ENCODE results near the gene KIAA0232. TPM values are rescaled to one million over a fixed set of nuclear protein-coding genes. Genes with fewer than 3 reads are reported as not detected.
A peak's percentile ranks its signal among the peaks of the same experiment; 100 is the strongest.
"Not testable (repeated sequence)": the region's sequence is repeated elsewhere in the genome, so short reads cannot be mapped to it uniquely, and the experiment has no call there.

KIAA0232 gene
- total RNA-seq, 1 donor from 2014 or later, result 16.6 TPM

DNA sequence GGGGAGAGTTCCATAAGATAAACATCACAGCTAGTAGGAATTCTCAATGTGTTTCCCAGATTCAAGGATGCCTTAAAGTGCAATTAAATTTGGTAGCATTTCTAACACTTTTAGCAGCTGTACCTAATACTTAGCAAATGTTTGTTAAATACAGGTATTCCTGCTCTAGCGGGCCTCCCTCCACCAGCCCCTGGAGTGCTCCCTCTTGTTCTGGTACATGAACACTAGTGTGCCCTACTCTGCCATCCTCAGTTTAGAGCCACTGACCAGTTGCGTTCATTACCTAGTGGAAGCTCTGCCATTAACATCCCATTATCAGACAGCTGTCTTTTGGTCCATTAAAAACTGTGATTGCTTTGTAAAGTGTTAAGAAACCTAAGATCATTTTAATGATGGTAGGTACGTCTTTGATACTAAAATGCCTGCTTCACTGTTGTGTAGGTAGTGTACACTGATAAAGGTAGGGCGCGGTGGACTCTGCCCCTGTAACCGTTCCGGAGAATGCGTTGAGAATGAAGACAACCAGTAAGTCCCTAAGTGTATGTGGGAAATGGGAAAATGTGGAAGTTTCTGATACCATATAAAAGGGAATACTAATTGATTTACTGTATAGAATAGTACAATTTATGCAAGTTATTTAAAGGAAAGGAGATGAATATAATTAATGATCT, 21.7 kb downstream of the KIAA0232 start:
- ATAC-seq, result peak; percentile 19

DNA sequence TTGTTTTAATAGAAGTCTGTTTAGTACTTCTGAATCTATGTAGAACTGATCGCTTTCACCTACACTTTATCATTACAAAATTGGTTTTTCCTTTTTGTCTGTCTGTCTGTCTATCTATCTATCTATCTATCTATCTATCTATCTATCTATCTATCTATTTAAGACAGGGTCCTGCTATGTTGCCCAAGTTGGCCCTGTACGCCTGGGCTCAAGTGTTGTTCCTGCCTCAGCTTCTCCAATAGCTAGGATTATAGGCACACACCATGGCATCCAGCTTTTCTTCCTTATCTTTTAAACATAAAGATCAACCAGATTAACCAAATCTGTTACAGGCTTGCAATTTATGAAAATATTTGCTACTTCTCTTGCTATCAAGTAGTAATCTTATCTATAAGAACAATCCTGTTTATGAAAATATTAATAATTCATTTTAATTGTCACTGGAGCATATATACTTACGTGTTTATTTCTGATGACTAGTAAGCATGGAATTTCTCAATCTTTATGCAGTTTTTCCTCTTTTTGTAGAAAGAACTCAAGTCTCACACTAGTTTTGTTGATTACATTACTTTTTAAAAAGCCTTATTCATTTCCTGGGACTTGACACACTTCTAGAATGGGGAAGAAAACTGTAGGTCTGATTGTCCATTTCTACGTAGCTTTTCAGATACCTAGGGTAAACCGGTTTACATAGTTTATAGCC, 24.5 kb downstream of the KIAA0232 start:
- DNase-seq (ENCODE audit: low spot score) (no peak), ATAC-seq (no peak)

More for the DNA sequence above, 21.7 kb downstream of the KIAA0232 start:
- no peak for DNase-seq (ENCODE audit: low spot score)

DNA sequence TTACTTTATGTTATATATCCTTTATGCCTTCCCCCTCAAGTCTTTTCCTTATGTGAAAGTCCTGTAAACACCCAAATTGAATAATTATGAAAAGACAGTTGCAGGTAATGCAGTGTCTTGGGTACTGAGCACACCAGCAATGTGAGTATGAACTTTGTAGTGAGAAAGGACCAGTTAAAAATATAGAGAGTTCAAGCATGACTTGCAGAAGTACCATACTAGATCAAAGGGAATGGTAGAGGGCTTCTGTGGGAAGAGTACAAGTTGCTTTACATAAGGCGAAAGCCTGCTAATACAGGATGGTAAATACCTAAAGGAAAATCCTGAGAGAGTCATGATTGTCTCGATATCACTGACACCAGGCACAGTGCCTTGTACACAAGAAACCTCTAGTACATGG, 25.7 kb downstream of the KIAA0232 start:
- no peak for DNase-seq (ENCODE audit: low spot score)
- ATAC-seq, result no peak

DNA sequence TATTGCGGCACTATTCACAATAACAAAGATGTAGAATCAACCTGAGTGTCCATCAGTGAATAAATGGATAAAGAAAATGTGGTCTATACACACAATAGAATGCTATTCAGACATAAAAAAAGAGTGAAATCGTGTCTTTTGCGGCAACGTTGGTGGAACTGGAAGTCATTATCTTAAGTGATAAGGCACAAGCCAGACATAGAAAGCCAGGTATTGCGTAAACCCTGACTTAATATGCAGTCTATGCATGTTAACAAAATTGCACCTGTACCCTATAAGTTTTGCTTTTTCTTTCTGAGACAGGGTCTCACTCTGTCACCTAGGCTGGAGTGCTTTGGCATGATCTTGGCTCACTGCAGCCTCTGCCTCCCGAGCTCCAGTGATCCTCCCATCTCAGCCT, 28.6 kb downstream of the KIAA0232 start:
- ATAC-seq, result peak; percentile 8

DNA sequence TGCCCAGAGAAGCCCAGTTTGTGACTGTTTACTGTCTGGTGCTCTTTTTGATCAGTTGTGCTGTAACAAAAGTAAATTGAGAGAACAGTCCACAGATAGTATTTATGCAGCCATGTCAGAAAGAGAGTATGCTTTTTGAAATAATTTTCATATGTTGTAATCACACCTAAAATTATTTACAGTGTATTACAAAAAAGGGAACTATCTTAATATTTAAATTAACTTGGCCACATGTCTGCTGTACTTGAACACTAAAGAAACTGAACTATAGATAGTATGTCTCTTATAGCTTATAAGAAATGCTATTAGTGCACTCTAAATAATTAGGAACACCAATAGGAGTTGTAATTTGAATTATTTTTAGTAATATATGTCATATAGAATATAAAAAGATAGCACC, 30.2 kb downstream of the KIAA0232 start:
- DNase-seq (ENCODE audit: low spot score) (no peak), ATAC-seq (no peak)

More for the DNA sequence above, 28.6 kb downstream of the KIAA0232 start:
- DNase-seq (ENCODE audit: low spot score), result no peak

DNA sequence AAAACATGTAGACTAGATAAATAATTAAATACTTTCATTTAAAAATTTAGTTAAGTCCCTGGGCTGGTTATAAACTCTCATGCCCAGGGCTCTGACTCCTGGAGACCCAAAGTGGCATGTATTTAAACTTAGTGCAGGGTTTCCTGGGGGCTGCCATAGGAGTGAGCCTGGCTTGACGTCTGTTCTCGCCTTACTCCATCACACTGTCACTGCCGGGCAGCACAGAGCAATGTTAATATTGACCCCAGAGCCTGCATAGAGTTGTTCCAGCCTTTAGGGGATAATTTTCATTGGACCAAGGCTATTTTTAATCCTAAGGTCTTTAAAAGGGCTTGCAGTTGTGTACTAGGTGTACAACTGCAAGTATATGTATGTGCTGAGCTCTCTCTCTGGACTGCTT, 31.2 kb downstream of the KIAA0232 start:
- ATAC-seq, result peak; percentile 37

DNA sequence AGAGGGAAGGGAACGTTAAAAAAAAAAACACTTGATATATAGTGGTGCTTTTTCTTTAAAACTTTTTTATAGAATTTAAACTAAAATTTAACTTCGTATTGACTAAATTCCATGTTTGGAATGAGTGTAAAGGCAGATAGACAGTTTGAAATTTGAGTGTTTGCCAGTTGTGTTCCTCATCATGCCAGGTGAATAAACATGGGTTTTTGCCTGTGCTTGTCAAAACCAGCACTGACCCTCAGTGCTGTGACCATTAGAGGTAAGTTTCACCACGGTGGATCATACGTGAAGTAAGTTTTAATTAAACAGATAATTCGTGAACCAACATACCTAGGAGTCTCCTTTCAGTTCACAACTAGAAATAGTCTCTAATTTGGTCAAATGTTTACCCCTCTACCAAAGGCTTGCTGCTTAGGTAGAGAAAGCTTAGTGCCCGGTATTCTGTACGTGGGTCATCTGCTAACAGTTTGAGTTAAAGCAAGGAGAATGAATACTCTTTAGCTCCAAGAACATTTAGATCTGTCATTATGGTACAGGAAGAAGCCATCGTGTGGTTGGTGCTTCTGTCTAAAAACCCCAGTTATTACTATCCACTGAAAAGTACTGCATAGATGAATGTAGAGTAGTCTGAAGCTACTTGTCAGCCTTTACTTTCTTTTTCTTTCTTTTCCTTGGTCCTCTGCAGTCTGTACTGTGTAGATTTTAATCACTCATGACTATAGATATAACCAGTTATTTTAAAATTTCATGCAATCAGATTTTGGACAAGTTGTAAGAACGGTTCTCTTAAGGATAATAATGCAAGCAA, 32.7 kb downstream of the KIAA0232 start:
- DNase-seq (ENCODE audit: low spot score) (no peak), ATAC-seq (peak; percentile 86)

More for the DNA sequence above, 31.2 kb downstream of the KIAA0232 start:
- DNase-seq (ENCODE audit: low spot score), result no peak

DNA sequence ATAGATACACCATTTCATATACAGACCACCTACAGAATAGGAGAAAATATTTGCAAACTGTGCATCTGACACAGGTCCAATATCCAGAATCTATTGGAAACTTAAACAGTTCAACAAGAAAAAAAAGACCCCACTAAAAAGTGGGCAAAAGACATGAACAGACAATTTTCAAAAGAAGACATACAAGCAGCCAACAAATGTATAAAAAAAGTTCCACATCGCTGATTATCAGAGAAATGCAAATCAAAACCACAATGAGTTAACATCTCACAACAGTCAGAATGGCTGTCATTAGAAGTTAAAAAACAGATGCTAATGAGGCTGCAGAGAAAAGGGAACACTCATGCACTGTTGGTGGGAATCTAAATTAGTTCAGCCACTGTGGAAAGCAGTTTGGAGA, 36.8 kb downstream of the KIAA0232 start:
- no peak for DNase-seq (ENCODE audit: low spot score)
- no peak for ATAC-seq

DNA sequence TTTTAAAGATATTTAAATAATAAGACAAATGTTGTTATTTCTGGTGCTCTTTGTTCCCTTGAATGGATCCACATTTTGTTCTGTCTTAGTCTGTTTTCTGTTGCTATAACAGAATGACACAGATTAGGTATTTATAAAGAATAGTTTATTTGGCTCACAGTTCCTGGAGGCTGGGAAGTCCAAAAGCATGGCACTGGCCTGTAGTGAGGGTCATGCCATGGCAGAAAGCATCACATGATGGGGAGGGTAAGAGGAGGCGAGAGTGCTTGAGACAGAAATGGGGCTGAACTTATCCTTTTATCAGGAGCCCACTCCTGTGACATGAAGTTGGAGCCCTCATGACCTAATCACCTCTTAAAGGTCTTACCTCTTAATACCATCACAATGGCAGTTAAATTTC, 38.2 kb downstream of the KIAA0232 start:
- ATAC-seq, result no peak
- DNase-seq (ENCODE audit: low spot score), result no peak

DNA sequence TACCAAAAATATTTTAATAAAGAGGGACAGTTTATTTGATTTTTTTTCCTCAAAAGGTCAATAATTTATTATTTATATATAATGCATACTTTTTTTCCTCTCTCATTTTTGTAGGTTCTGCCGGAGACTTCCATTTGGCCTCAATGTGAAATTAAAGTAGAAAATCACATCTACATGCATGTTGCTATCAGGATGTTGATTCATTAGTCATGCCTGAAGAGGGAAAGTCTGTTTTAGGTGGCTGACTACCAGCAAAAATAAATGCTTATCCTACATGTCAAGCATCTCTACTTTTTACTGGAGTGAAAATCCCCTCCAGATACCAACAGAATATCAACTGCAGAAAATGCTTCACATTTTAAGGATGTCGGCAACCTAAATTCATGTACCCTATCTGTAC, 41.5 kb downstream of the KIAA0232 start:
- DNase-seq (ENCODE audit: low spot score) (no peak), ATAC-seq (no peak)

DNA sequence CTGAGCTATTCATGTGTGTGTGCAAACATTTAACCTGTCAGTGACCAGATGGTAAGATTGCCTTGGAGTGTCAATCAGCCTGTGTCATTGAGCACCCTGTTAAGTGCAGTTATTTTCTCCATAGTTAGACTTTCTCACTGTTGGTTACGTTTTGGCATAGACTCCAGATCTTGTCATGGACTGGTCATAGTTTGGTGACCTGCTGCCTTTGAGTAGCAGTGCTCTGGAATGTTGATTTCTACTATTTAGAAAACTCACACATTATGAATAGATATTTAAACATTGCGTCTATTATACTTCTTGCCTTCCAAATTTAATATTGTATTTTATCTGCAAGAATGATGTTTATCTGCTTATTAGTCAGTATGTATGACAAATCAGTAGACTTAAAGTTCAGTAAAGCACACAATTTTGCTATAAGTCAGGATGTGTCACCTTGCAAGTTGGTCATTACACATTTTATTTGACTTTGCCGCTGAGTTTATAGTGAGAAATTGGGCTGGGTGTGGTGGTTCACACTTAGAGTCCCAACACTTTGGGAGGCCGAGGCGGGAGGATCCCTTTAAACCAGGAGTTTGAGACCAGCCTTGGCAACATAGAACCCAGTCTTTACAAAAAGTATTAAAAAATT, 42.4 kb downstream of the KIAA0232 start:
- DNase-seq (ENCODE audit: low spot score) (no peak), ATAC-seq (no peak)

DNA sequence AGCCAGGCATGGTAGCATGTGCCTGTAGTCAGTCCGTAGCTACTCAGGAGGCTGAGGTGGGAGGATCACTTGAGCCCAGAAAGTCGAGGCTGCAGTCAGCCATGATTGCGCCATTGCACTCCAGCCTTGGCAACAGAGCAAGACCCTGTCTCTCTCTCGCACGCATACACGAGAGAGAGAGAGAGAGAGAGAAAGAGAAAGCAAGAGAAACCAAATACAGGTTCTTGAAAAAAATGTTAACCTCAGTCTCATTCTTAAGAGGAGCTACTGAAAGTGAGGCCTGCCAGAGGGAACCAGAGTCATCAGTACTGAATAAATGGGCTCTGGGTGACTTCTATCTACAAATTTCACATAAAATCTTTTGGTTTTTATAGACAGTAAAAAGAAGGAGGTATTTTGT, 42.9 kb downstream of the KIAA0232 start:
- DNase-seq (ENCODE audit: low spot score) (no peak), ATAC-seq (no peak)

DNA sequence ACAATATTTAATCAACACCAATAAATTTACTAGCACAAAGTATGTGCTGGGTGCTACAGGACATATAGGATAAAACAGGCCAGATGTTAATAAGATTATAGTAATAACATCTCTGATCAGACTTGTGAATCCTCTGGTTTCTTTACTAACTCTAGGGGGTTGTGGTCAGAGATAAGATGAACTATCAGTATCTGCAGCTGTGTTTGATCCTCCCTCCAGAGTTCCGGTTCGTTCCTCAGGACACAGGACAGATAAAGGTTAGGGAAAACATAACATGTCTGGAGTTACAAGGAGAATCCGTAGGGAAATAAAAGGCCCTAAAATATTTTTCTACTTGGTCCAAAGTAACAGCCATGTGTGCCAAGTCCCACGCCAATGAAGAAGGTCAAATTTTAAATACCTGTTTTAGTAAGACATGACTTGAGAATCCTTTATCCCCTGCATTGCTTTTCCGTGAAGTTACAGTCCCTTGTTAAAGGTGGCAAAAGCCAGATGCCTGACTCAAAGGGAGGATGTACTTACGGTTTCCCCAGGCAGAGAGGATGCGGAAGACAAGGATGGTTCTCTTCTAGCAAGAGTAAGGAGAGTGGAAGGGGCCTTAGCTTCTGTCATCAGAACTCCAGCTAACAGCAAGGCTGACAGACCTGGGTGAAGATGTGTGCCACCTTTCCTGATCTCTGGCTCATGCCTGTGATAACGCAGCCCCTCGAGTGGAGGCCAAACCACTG, 44.4 kb downstream of the KIAA0232 start:
- ATAC-seq (no peak), DNase-seq (ENCODE audit: low spot score) (no peak)

DNA sequence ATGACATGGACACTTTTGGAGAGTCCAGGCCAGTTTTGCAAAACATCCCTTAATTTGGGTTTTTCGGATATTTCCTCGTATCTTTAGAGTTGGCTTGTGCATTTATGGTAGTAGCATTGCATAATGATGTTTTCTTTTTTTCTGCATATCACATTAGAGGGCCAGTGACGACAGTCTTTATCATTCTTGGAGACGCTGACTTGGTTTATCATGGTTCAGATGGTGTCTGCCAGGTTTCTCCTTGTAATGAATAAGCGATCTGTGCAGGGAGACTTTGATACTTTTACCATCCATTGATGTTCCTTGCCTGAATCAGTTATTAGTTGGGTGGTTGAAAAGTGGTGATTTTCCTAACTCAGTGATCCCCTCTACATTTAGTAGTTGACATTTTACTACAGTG, 46.6 kb downstream of the KIAA0232 start:
- ATAC-seq (no peak), DNase-seq (ENCODE audit: low spot score) (no peak)

DNA sequence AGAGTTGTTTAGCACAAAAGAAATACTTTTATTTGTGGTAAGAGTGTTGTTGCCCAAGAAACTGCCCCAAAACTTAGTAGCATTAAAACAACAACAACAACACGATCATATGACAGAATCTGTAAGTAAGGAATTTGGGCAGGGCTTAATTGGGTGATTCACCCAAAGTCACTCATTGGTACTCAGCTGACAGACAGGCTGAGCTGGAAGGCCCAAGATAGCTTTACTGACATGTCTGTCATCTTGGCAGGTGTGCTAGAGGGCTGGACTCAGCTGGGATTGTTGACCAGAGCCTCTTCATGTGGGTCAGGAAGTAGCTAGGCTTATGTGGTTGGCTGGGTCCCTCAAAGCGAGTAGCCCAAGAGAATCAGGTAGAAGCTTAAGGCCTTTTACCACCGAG, 52.3 kb downstream of the KIAA0232 start:
- no peak for ATAC-seq
- DNase-seq (ENCODE audit: low spot score), result no peak

DNA sequence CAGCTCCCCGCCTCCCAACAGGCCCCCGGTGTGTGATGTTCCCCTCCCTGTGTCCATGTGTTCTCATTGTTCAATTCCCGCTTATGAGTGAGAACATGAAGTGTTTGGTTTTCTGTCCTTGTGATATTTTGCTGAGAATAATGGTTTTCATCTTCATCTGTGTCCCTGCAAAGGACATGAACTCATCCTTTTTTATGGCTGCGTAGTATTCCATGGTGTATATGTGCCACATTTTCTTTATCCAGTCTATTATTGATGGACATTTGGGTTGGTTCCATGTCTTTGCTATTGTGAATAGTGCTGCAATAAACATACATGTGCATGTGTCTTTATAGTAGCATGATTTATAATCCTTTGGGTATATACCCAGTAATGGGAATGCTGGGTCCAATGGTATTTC, 53.1 kb downstream of the KIAA0232 start:
- ATAC-seq; DNase-seq (ENCODE audit: low spot score): not testable (repeated sequence)

DNA sequence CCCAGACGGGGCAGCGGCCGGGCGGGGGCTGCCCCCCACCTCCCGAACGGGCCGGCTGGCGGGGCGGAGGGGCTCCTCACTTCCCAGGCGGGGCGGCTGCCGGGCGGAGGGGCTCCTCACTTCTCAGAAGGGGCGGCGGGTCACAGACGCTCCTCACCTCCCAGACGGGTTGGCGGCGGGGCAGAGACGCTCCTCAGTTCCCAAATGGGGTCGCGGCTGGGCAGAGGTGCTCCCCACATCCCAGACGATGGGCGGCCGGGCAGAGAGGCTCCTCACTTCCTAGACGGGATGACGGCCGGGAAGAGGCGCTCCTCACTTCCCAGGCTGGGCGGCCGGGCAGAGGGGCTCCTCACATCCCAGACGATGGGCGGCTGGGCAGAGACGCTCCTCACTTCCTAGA, 54.6 kb downstream of the KIAA0232 start:
- not testable (repeated sequence) for DNase-seq (ENCODE audit: low spot score); ATAC-seq

DNA sequence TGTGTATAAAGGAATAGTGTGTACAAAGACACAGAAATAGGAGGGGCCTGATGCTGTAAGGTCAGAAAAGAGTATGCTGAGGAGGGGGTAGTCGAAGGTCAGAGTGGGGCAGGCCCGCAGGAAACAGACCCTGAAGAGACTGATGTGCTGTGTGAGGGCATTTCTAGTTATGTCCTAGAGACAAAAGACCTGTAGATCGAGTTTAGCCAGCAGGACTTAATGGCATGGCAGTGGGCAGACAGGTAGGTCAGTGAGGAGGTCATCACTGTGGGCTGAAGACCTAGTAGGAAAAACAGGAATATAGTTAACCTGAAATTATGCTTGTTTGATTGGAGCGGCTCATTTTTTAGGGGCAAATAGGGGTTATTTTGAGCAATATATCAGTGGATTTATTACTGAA, 57.1 kb downstream of the KIAA0232 start:
- no peak for ATAC-seq
- no peak for DNase-seq (ENCODE audit: low spot score)

DNA sequence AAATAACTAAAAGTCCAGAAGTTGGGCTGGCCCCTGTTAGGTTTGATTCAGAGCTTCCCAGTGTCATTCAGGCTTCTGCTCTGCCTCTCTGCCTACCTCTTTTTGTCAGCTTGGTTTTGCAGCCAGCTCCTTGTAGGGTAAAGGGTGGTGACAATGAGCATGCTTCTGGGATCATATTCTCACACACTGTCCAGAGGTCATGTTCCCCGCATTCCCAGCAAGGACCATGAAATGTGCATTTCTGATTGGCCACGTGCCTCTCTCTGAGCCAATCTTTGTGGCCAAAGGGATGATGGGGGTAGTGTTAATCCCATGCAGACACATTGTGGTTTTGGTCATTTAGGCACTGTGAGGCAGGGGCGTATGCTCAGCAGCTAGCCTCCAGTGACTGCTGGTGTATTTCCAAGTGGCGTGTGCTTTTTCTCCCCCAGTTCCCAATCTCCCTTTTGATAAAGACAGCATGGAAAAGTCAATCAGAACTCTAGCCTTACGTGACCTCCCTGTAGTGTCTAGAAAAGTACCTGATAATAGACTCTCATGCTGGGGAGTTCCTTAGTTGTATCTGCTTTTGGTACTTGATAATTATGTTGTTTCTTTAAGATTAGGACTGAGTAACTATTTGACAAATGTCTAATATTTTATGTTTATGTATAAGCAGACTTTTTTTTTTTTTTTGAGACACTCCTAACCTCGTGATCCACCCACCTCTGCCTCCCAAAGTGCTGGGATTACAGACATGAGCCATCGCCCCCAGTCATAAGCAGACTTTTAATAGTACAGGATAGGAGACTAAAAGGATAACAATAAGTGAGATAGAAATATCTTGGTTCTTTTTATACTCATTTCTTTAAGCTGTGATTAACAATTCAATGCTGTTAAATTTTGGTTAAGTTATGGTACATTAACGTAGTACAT, 57.8 kb downstream of the KIAA0232 start:
- DNase-seq (ENCODE audit: low spot score) (no peak), ATAC-seq (peak; percentile 77)

DNA sequence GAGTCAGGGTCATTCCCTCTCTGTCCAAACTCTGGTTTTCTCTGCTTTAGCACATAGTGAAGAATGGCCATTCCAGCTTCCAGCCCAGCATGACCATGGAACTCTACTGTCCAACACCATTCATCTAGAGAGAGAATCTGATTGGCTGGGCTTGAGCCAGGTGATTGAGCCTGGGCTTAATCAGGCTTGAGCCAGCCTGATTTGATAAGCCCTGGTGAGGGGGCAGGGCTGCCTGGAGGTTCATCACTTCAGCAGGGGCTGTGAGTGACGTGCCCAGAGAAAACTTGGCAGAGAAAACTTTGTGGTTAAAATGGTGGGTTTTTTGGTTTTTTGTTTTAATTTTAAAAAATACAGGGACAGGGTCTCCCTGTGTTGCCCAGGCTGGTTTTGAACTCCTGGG, 62.5 kb downstream of the KIAA0232 start:
- ATAC-seq, result no peak
- DNase-seq (ENCODE audit: low spot score), result no peak
